ENCODE data around the gene MALRD1. TPM values are rescaled to one million over a fixed set of nuclear protein-coding genes. Genes with fewer than 3 reads are reported as not detected.

Gene MALRD1
- total and polyA plus RNA-seq, 2 of the 8 experiments (the other 6 are each of a cell fraction or from before 2014, with no cell fraction given) = 0.32 to 0.35 TPM

DNA sequence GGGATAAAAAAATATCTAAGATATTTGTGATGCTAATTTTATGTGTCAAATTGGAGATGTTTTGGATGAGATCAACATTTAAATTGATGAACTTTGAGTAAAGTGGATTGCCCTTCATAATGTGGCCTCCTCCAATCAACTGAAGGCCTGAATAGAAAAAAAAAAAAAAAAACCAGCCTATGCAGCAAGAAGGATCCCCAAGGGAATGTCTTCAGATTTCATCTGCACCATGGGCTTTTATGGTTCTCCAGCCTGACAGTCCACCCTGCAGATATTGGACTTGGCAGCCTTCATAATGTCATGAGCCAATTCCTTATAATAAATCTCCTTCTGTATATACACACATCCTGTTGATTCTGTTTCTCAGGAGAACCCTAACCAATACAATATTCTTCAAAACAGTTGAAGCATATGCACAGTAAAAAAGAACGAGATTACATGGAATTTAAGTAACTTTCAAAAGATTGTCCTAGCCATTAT is 450.7 kb downstream of the MALRD1 start (continued):
- no peak for TF ChIP-seq EGR1 (IDR thresholded peaks at IDR 0.05; ENCODE audit: borderline replicate concordance, low read depth, low read length)
- TF ChIP-seq, protein P1, sequence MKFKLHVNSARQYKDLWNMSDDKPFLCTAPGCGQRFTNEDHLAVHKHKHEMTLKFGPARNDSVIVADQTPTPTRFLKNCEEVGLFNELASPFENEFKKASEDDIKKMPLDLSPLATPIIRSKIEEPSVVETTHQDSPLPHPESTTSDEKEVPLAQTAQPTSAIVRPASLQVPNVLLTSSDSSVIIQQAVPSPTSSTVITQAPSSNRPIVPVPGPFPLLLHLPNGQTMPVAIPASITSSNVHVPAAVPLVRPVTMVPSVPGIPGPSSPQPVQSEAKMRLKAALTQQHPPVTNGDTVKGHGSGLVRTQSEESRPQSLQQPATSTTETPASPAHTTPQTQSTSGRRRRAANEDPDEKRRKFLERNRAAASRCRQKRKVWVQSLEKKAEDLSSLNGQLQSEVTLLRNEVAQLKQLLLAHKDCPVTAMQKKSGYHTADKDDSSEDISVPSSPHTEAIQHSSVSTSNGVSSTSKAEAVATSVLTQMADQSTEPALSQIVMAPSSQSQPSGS (IDR thresholded peaks at IDR 0.05; ENCODE audit: low read length) = no peak
